Dedifferentiated amniotic fluid mesenchymal stem cell (primary cell): ENCODE results near the gene ICE2.

ENCODE experiments used
- DNase-seq: peaks from one replicate; pipeline ENCODE4 v3.0.0-alpha.2; 2016; ENCODE audit errors: extremely low spot score

Gene ICE2

GRCh38 chr15:60370105-60370868 is 108.7 kb downstream of the ICE2 start:
- no peak for DNase-seq

GRCh38 chr15:60369696-60370095 is 109.2 kb downstream of the ICE2 start:
- DNase-seq, result no peak
